Gastrocnemius medialis (tissue), 4 donors: Measurements from ENCODE around the gene RAB6B. TPM values are rescaled to one million over a fixed set of nuclear protein-coding genes. Genes with fewer than 3 reads are reported as not detected.

Source experiments
- ATAC-seq, 2 donors: fragments of 150-250 bp; one replicate each; pipeline ENCODE4 v1.9.1; 2016
- DNase-seq, 2 donors: peaks; one replicate each; pipeline ENCODE4 v3.0.0-alpha.2; 2019
- H3K27ac ChIP-seq, 4 donors: fragments of 200-600 bp; sonication (generic); 1 replicate in 1 of 4; 2 replicates in 3 of 4; pipeline ENCODE4 v1.5.1; 2016 to 2018; ENCODE audit warnings: mild to moderate bottlenecking in 2 of 4, moderate library complexity in 1 of 4
- H3K27me3 ChIP-seq, 3 donors: fragments of 200-600 bp; sonication (generic) in 2 of 3; 1 replicate in 1 of 3; 2 replicates in 2 of 3; pipeline versions ENCODE4 v1.5.1 to v1.6.0; 2016 to 2019; ENCODE audit warnings: mild to moderate bottlenecking in 1 of 3, moderate library complexity in 1 of 3
- H3K36me3 ChIP-seq, 2 donors: fragments of 200-600 bp; sonication (generic) in 1 of 2; one replicate each; pipeline ENCODE4 v1.5.1; 2017 to 2018
- H3K4me1 ChIP-seq, 2 donors: fragments of 200-600 bp; sonication (generic) in 1 of 2; one replicate each; pipeline ENCODE4 v1.5.1; 2016 to 2017; ENCODE audit warnings: mild to moderate bottlenecking in 2 of 2
- H3K4me3 ChIP-seq, 4 donors: fragments of 200-600 bp; sonication (generic) in 3 of 4; 1 replicate in 1 of 4; 2 replicates in 3 of 4; pipeline ENCODE4 v1.5.1; 2016 to 2019; ENCODE audit warnings: mild to moderate bottlenecking in 2 of 4
- H3K9me3 ChIP-seq, 3 donors: fragments of 200-600 bp; sonication (generic) in 2 of 3; 1 replicate in 1 of 3; 2 replicates in 2 of 3; pipeline ENCODE4 v1.5.1; 2016 to 2019
- CTCF ChIP-seq, 5 experiments: fragments of 450-650 bp in 3 of 5; fragments of 200-600 bp in 2 of 5; sonication (generic) in 2 of 5; IDR thresholded peaks in 4 of 5; conservative IDR thresholded peaks in 1 of 5; 1 replicate in 4 of 5; 2 replicates in 1 of 5; pipeline ENCODE4 v1.5.1; 2016 to 2019; ENCODE audit warnings: antibody characterized with exemption in 5 of 5, mild to moderate bottlenecking in 3 of 5, moderate library complexity in 3 of 5
- POLR2A ChIP-seq, 2 donors: fragments of 450-650 bp; IDR thresholded peaks; one replicate each; pipeline ENCODE4 v1.6.1; 2017; ENCODE audit warnings: antibody characterized with exemption in 2 of 2, mild to moderate bottlenecking in 2 of 2, moderate library complexity in 2 of 2
- in situ Hi-C, 4 donors: fragments of 200-750 bp; cut with MboI; loops; one replicate each; pipeline versions ENCODE4 v1.15.0 to v1.8.0; 2017; ENCODE audit warnings: low sequenced_read_pairs in 4 of 4
- intact Hi-C: fragments of 100-400 bp; cut with DNase I; formaldehyde crosslinking; loops from one replicate; pipeline ENCODE4 v1.15.1; 2023; ENCODE audit warnings: low total_unique reads
- total RNA-seq, 4 donors: library from RNA; depleted of rRNA; stranded (reverse); fragments of >200 nt; gene quantifications; one replicate each; pipeline versions ENCODE4 v1.1.0 to v1.2.3, GENCODE V29; 2016

The RAB6B gene
- total RNA-seq, 4 donors from 2014 or later = 0.31 to 1.1 (median 0.72) TPM

GRCh38 chr3:133820129-133820528 is 75.6 kb downstream of the RAB6B start:
- peaks cover 2 to 83% of the 10 kb centered on the region in 2 donors for H3K36me3 ChIP-seq
- DNase-seq (no peak), ATAC-seq (no peak)
- no peaks in the 10 kb centered on the region for H3K27me3 ChIP-seq
- H3K4me3 ChIP-seq = no peak overlapping the region
- H3K27ac ChIP-seq = no peak overlapping the region
- no peaks in the 10 kb centered on the region for H3K9me3 ChIP-seq
- in situ Hi-C loops (loop anchor here in 1 of 4 donors (25.0 kb wide), 2 partner anchors 667 to 1108 kb away; partner anchors contain the start of genes ANAPC13, CEP63 and NPHP3), intact Hi-C loops (no loop called here)
- TF ChIP-seq POLR2A (IDR thresholded peaks at IDR 0.05) (no peak), CTCF (IDR thresholded peaks at IDR 0.05 in 4 of 5, conservative IDR thresholded peaks at IDR 0.05 in 1 of 5) (no peak)
- no peaks in the 10 kb centered on the region for H3K4me1 ChIP-seq

- Histone ChIP-seq H3K4me1 (no peaks in the 10 kb centered on the region), H3K36me3 (peaks cover 2 to 59% of the 10 kb centered on the region in 2 donors)
- in situ Hi-C loops = loop anchor here in 2 of 4 donors (10.0 to 25.0 kb wide), 3 partner anchors 109 to 1103 kb away; partner anchors contain the start of genes ANAPC13 (in 1 of the 2), CEP63 (in 1 of the 2) and NPHP3 (in 1 of the 2)
These were observed 80.3 kb downstream of the RAB6B start for GRCh38 chr3:133815386-133815785.

GRCh38 chr3:133812872-133813271 is 82.8 kb downstream of the RAB6B start:
- no peak for ATAC-seq
- H3K4me1 ChIP-seq = no peaks in the 10 kb centered on the region
- DNase-seq = no peak
- no peaks in the 10 kb centered on the region for H3K27me3 ChIP-seq
- no peak for TF ChIP-seq CTCF (IDR thresholded peaks at IDR 0.05 in 4 of 5, conservative IDR thresholded peaks at IDR 0.05 in 1 of 5)
- TF ChIP-seq POLR2A (IDR thresholded peaks at IDR 0.05) = no peak
- in situ Hi-C loops = loop anchor here in 2 of 4 donors (10.0 to 25.0 kb wide), 3 partner anchors 112 to 1101 kb away; partner anchors contain the start of genes ANAPC13 (in 1 of the 2), CEP63 (in 1 of the 2) and NPHP3 (in 1 of the 2)
- H3K27ac ChIP-seq = no peak overlapping the region
- H3K36me3 ChIP-seq = peaks cover 0 to 66% of the 10 kb centered on the region in 2 donors
- intact Hi-C loops = no loop called here
- no peak overlapping the region for H3K4me3 ChIP-seq
- no peaks in the 10 kb centered on the region for H3K9me3 ChIP-seq

More at GRCh38 chr3:133815386-133815785, 80.3 kb downstream of the RAB6B start:
- H3K27ac ChIP-seq = no peak overlapping the region
- DNase-seq = no peak
- TF ChIP-seq CTCF (IDR thresholded peaks at IDR 0.05 in 4 of 5, conservative IDR thresholded peaks at IDR 0.05 in 1 of 5) = no peak
- H3K4me3 ChIP-seq = no peak overlapping the region
- no peaks in the 10 kb centered on the region for H3K9me3 ChIP-seq
- H3K27me3 ChIP-seq = no peaks in the 10 kb centered on the region
- no peak for ATAC-seq
- intact Hi-C loops = no loop called here

- H3K36me3 ChIP-seq = peaks cover 0 to 30% of the 10 kb centered on the region in 2 donors
- ATAC-seq = peak; percentile 98 to 99
- no peaks in the 10 kb centered on the region for H3K27me3 ChIP-seq
- TF ChIP-seq CTCF (IDR thresholded peaks at IDR 0.05 in 4 of 5, conservative IDR thresholded peaks at IDR 0.05 in 1 of 5) (no peak), POLR2A (IDR thresholded peaks at IDR 0.05) (peak; percentile 36 to 55)
- H3K4me3 ChIP-seq = peak within 1 kb of the TSS; percentile 74 to 96 (median 87)
- intact Hi-C loops = loop anchor here (2.0 to 10.0 kb wide), 4 partner anchors 144 to 1084 kb away; partner anchors contain the start of genes ANAPC13, CDV3, CEP63 and NPHP3
- H3K9me3 ChIP-seq = no peaks in the 10 kb centered on the region
- peak within 1 kb of the TSS; percentile 72 to 85 (median 80) for H3K27ac ChIP-seq
- peak; percentile 92 to 93 for DNase-seq
- in situ Hi-C loops = loop anchor here in 1 of 4 donors (25.0 kb wide), 2 partner anchors 681 to 1094 kb away; partner anchors contain the start of genes ANAPC13, CEP63 and NPHP3
- peaks cover 6 to 11% of the 10 kb centered on the region in 2 donors for H3K4me1 ChIP-seq
These were observed 89.8 kb downstream of the RAB6B start, which contains the start of gene SRPRB for GRCh38 chr3:133805702-133806475. Gene SRPRB, plus strand, starts transcription at chr3:133805815. Its CDS starts 34 bp downstream, at chr3:133805849.
